ENCODE data around the gene CRYGN.

Gene CRYGN

GRCh38 chr7:151406051-151406875 lies 33.7 kb downstream of the CRYGN start:
- Histone ChIP-seq H3K4me1 (ENCODE audit: control insufficient read depth in 2 of 2, insufficient read depth in 1 of 2, low read depth in 1 of 2, low read length in 2 of 2) (peaks cover 7 to 14% of the 10 kb centered on the region in 2 donors), H3K36me3 (replicated peaks in 1 of 2; ENCODE audit: control insufficient read depth in 2 of 2, insufficient read depth in 2 of 2, low read length in 2 of 2) (peaks cover 3 to 19% of the 10 kb centered on the region in 2 donors), H2AK5ac (ENCODE audit: low read depth, low read length) (no peak overlapping the region), H2BK15ac (ENCODE audit: low read length) (no peak overlapping the region), H2AFZ (ENCODE audit: low read length) (no peak overlapping the region), H3K14ac (ENCODE audit: low read length) (no peak overlapping the region), H3K4me3 (ENCODE audit: low read length in 2 of 2) (no peak overlapping the region), H3K9ac (ENCODE audit: low read depth, low read length, poor library complexity) (no peak overlapping the region), H3K18ac (ENCODE audit: low read length) (no peak overlapping the region), H2BK120ac (ENCODE audit: low read depth, low read length) (no peak overlapping the region), H3K4me2 (ENCODE audit: insufficient read depth, low read length, poor library complexity, severe bottlenecking) (no peak overlapping the region), H3K9me3 (replicated peaks in 1 of 2; ENCODE audit: control insufficient read depth in 2 of 2, insufficient read depth in 1 of 2, low read depth in 1 of 2, low read length in 2 of 2) (no peaks in the 10 kb centered on the region), H3K79me1 (ENCODE audit: low read depth, low read length) (peaks cover 7% of the 10 kb centered on the region), H4K8ac (ENCODE audit: low read depth, low read length) (no peak overlapping the region), H2BK12ac (ENCODE audit: low read length) (no peak overlapping the region), H4K91ac (ENCODE audit: low read depth, low read length, poor library complexity) (no peak overlapping the region), H3K4ac (ENCODE audit: low read length) (no peak overlapping the region), H3K27ac (replicated peaks; ENCODE audit: low read length) (no peak overlapping the region), H3K27me3 (ENCODE audit: control insufficient read depth in 3 of 3, insufficient read depth in 3 of 3, low read depth in 1 of 3, low read length in 3 of 3) (peaks cover 0 to 5% (median 0%) of the 10 kb centered on the region in 3 experiments), H2BK5ac (ENCODE audit: low read length) (no peak overlapping the region), H3K23ac (ENCODE audit: low read depth, low read length, poor library complexity) (peak overlapping the region; percentile 44)
- no peak for DNase-seq (ENCODE audit: low spot score)
- WGBS, 2 donors (ENCODE audit: extremely low coverage in 2 of 2, insufficient read length in 2 of 2, insufficient replicate concordance in 1 of 2), result no CpG with 5 or more reads among the region's 24 CpGs

DNA sequence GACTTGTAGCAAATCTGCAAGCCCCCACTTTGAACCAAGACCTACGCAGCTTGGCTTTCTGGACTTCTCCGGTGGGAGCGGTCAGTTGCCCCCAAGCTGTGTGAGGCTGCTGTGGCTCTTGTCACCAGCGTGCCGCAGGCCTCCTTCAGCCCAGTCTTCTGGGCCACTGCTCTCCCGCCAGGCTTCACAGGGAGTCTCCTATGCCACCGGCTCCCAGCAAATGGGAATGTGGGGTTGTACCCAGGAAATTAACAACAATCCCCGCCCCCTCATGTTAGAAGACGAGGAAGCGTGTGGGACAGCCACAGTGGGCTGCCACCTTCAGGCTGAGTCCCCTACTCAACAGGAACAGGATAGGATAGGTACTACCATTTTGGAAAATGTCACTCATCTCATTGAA lies 34.4 kb downstream of the CRYGN start:
- H3K4ac ChIP-seq (ENCODE audit: low read length), result no peak overlapping the region

GRCh38 chr7:151405056-151405455 lies 34.9 kb downstream of the CRYGN start:
- Histone ChIP-seq H2BK5ac (ENCODE audit: low read length) (no peak overlapping the region), H3K14ac (ENCODE audit: low read length) (no peak overlapping the region), H3K4ac (ENCODE audit: low read length) (no peak overlapping the region), H2BK120ac (ENCODE audit: low read depth, low read length) (no peak overlapping the region), H3K9me3 (replicated peaks in 1 of 2; ENCODE audit: control insufficient read depth in 2 of 2, insufficient read depth in 1 of 2, low read depth in 1 of 2, low read length in 2 of 2) (no peaks in the 10 kb centered on the region), H3K23ac (ENCODE audit: low read depth, low read length, poor library complexity) (peak overlapping the region; percentile 62), H3K27me3 (ENCODE audit: control insufficient read depth in 3 of 3, insufficient read depth in 3 of 3, low read depth in 1 of 3, low read length in 3 of 3) (peaks cover 0 to 5% (median 0%) of the 10 kb centered on the region in 3 experiments), H2AK5ac (ENCODE audit: low read depth, low read length) (no peak overlapping the region), H3K27ac (replicated peaks; ENCODE audit: low read length) (no peak overlapping the region), H3K4me3 (ENCODE audit: low read length in 2 of 2) (peak overlapping the region in 1 of 2 donors; percentile 34), H3K79me1 (ENCODE audit: low read depth, low read length) (peaks cover 3% of the 10 kb centered on the region), H2AFZ (ENCODE audit: low read length) (no peak overlapping the region), H3K9ac (ENCODE audit: low read depth, low read length, poor library complexity) (no peak overlapping the region), H3K36me3 (replicated peaks in 1 of 2; ENCODE audit: control insufficient read depth in 2 of 2, insufficient read depth in 2 of 2, low read length in 2 of 2) (peaks cover 3 to 19% of the 10 kb centered on the region in 2 donors), H4K91ac (ENCODE audit: low read depth, low read length, poor library complexity) (no peak overlapping the region), H3K4me1 (ENCODE audit: control insufficient read depth in 2 of 2, insufficient read depth in 1 of 2, low read depth in 1 of 2, low read length in 2 of 2) (peaks cover 7 to 15% of the 10 kb centered on the region in 2 donors), H2BK12ac (ENCODE audit: low read length) (peak overlapping the region; percentile 63), H3K4me2 (ENCODE audit: insufficient read depth, low read length, poor library complexity, severe bottlenecking) (no peak overlapping the region), H4K8ac (ENCODE audit: low read depth, low read length) (no peak overlapping the region), H2BK15ac (ENCODE audit: low read length) (peak overlapping the region; percentile 43), H3K18ac (ENCODE audit: low read length) (peak overlapping the region; percentile 0)
- no peak for DNase-seq (ENCODE audit: low spot score)
- no CpG with 5 or more reads among the region's 9 CpGs for WGBS, 2 donors (ENCODE audit: extremely low coverage in 2 of 2, insufficient read length in 2 of 2, insufficient replicate concordance in 1 of 2)

More for the DNA sequence above, 34.4 kb downstream of the CRYGN start:
- Histone ChIP-seq H4K91ac (ENCODE audit: low read depth, low read length, poor library complexity) (no peak overlapping the region), H2BK15ac (ENCODE audit: low read length) (no peak overlapping the region), H4K8ac (ENCODE audit: low read depth, low read length) (no peak overlapping the region), H2AFZ (ENCODE audit: low read length) (no peak overlapping the region), H2BK12ac (ENCODE audit: low read length) (no peak overlapping the region), H3K23ac (ENCODE audit: low read depth, low read length, poor library complexity) (peak overlapping the region; percentile 62), H3K9me3 (replicated peaks in 1 of 2; ENCODE audit: control insufficient read depth in 2 of 2, insufficient read depth in 1 of 2, low read depth in 1 of 2, low read length in 2 of 2) (no peaks in the 10 kb centered on the region), H3K79me1 (ENCODE audit: low read depth, low read length) (peaks cover 7% of the 10 kb centered on the region), H2BK120ac (ENCODE audit: low read depth, low read length) (no peak overlapping the region), H3K9ac (ENCODE audit: low read depth, low read length, poor library complexity) (no peak overlapping the region), H3K4me3 (ENCODE audit: low read length in 2 of 2) (no peak overlapping the region), H3K14ac (ENCODE audit: low read length) (no peak overlapping the region), H2BK5ac (ENCODE audit: low read length) (no peak overlapping the region), H2AK5ac (ENCODE audit: low read depth, low read length) (peak overlapping the region; percentile 59), H3K18ac (ENCODE audit: low read length) (no peak overlapping the region), H3K4me2 (ENCODE audit: insufficient read depth, low read length, poor library complexity, severe bottlenecking) (no peak overlapping the region), H3K27ac (replicated peaks; ENCODE audit: low read length) (no peak overlapping the region), H3K36me3 (replicated peaks in 1 of 2; ENCODE audit: control insufficient read depth in 2 of 2, insufficient read depth in 2 of 2, low read length in 2 of 2) (peaks cover 3 to 19% of the 10 kb centered on the region in 2 donors), H3K4me1 (ENCODE audit: control insufficient read depth in 2 of 2, insufficient read depth in 1 of 2, low read depth in 1 of 2, low read length in 2 of 2) (peaks cover 7 to 13% of the 10 kb centered on the region in 2 donors), H3K27me3 (ENCODE audit: control insufficient read depth in 3 of 3, insufficient read depth in 3 of 3, low read depth in 1 of 3, low read length in 3 of 3) (peaks cover 0 to 5% (median 0%) of the 10 kb centered on the region in 3 experiments)
- no peak for DNase-seq (ENCODE audit: low spot score)
- no CpG with 5 or more reads among the region's 10 CpGs for WGBS, 2 donors (ENCODE audit: extremely low coverage in 2 of 2, insufficient read length in 2 of 2, insufficient replicate concordance in 1 of 2)

- DNase-seq (ENCODE audit: low spot score), result no peak
- H3K9ac ChIP-seq (ENCODE audit: low read depth, low read length, poor library complexity), result peak overlapping the region; percentile 3
- peaks cover 0 to 5% (median 0%) of the 10 kb centered on the region in 3 experiments for H3K27me3 ChIP-seq (ENCODE audit: control insufficient read depth in 3 of 3, insufficient read depth in 3 of 3, low read depth in 1 of 3, low read length in 3 of 3)
Measured at GRCh38 chr7:151404216-151405011, 35.5 kb downstream of the CRYGN start.

More at GRCh38 chr7:151404216-151405011, 35.5 kb downstream of the CRYGN start:
- H3K4me3 ChIP-seq (ENCODE audit: low read length in 2 of 2), result no peak overlapping the region
- H3K79me1 ChIP-seq (ENCODE audit: low read depth, low read length), result peaks cover 3% of the 10 kb centered on the region
- peaks cover 5 to 19% of the 10 kb centered on the region in 2 donors for H3K36me3 ChIP-seq (replicated peaks in 1 of 2; ENCODE audit: control insufficient read depth in 2 of 2, insufficient read depth in 2 of 2, low read length in 2 of 2)
- H2BK120ac ChIP-seq (ENCODE audit: low read depth, low read length), result no peak overlapping the region
- no peak overlapping the region for H4K8ac ChIP-seq (ENCODE audit: low read depth, low read length)
- no peak overlapping the region for H3K4ac ChIP-seq (ENCODE audit: low read length)
- H3K9me3 ChIP-seq (replicated peaks in 1 of 2; ENCODE audit: control insufficient read depth in 2 of 2, insufficient read depth in 1 of 2, low read depth in 1 of 2, low read length in 2 of 2), result no peaks in the 10 kb centered on the region
- no peak overlapping the region for H2AK5ac ChIP-seq (ENCODE audit: low read depth, low read length)
- H3K18ac ChIP-seq (ENCODE audit: low read length), result peak overlapping the region; percentile 0
- no peak overlapping the region for H2AFZ ChIP-seq (ENCODE audit: low read length)
- peak overlapping the region; percentile 63 for H2BK12ac ChIP-seq (ENCODE audit: low read length)
- peak overlapping the region; percentile 0 for H3K4me2 ChIP-seq (ENCODE audit: insufficient read depth, low read length, poor library complexity, severe bottlenecking)
- H2BK15ac ChIP-seq (ENCODE audit: low read length), result peak overlapping the region; percentile 43
- peak overlapping the region; percentile 17 for H2BK5ac ChIP-seq (ENCODE audit: low read length)
- no CpG with 5 or more reads among the region's 18 CpGs for WGBS, 2 donors (ENCODE audit: extremely low coverage in 2 of 2, insufficient read length in 2 of 2, insufficient replicate concordance in 1 of 2)
- no peak overlapping the region for H3K14ac ChIP-seq (ENCODE audit: low read length)
- no peak overlapping the region for H3K27ac ChIP-seq (replicated peaks; ENCODE audit: low read length)
- peaks cover 7 to 18% of the 10 kb centered on the region in 2 donors for H3K4me1 ChIP-seq (ENCODE audit: control insufficient read depth in 2 of 2, insufficient read depth in 1 of 2, low read depth in 1 of 2, low read length in 2 of 2)
- peak overlapping the region; percentile 78 for H3K23ac ChIP-seq (ENCODE audit: low read depth, low read length, poor library complexity)
- H4K91ac ChIP-seq (ENCODE audit: low read depth, low read length, poor library complexity), result no peak overlapping the region
